Subcutaneous adipose tissue (tissue), 4 donors: ENCODE data around the gene PPP2R2C. TPM values are rescaled to one million over a fixed set of nuclear protein-coding genes. Genes with fewer than 3 reads are reported as not detected.

Experiments
- total RNA-seq, 4 donors: library from RNA; depleted of rRNA; stranded (reverse); fragments of >200 nt; gene quantifications; one replicate each; pipeline ENCODE4 v1.1.0, GENCODE V29; 2016
- TF ChIP-seq, protein P1 (sequence below): fragments of 450-650 bp; IDR thresholded peaks from one replicate; pipeline ENCODE4 v1.5.1; 2016; ENCODE audit warnings: low read depth, mild to moderate bottlenecking, control low read depth, antibody characterized with exemption, moderate library complexity

Gene PPP2R2C
- total RNA-seq, 4 donors from 2014 or later: 0.17 to 2.0 (median 0.49) TPM; not detected in 1

DNA sequence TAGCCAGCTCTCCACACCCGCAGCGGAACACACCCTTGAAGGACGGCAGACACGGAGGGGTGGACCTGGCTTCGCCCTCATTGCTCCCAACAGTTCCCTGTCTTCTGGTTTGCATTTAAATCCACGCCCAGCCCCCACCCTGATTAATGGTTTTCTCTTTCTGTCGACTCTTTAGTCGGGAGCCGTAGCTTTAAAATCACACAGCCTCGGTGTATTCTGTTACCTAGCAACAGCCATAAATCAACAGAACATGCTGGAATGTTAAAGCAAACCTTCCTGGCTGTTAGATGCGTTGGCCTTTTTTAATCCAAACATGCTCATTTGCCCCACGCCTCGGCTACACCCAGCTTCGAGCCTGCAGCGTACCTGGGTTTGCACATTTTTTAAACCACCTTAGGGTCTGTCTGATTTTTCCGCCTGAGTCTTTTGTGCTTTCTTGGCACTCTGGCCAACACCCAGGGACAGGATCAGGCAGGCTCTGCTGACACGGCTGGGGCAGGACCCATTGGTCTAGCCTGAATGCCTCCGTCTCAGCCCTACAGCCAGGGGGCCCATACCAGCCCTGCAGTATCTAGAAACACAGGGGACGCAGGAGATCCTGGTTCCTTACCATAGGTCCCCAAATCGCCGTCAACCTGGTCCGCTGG, 21.4 kb upstream of the PPP2R2C start:
- TF ChIP-seq, protein P1, sequence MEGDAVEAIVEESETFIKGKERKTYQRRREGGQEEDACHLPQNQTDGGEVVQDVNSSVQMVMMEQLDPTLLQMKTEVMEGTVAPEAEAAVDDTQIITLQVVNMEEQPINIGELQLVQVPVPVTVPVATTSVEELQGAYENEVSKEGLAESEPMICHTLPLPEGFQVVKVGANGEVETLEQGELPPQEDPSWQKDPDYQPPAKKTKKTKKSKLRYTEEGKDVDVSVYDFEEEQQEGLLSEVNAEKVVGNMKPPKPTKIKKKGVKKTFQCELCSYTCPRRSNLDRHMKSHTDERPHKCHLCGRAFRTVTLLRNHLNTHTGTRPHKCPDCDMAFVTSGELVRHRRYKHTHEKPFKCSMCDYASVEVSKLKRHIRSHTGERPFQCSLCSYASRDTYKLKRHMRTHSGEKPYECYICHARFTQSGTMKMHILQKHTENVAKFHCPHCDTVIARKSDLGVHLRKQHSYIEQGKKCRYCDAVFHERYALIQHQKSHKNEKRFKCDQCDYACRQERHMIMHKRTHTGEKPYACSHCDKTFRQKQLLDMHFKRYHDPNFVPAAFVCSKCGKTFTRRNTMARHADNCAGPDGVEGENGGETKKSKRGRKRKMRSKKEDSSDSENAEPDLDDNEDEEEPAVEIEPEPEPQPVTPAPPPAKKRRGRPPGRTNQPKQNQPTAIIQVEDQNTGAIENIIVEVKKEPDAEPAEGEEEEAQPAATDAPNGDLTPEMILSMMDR: no peak

DNA sequence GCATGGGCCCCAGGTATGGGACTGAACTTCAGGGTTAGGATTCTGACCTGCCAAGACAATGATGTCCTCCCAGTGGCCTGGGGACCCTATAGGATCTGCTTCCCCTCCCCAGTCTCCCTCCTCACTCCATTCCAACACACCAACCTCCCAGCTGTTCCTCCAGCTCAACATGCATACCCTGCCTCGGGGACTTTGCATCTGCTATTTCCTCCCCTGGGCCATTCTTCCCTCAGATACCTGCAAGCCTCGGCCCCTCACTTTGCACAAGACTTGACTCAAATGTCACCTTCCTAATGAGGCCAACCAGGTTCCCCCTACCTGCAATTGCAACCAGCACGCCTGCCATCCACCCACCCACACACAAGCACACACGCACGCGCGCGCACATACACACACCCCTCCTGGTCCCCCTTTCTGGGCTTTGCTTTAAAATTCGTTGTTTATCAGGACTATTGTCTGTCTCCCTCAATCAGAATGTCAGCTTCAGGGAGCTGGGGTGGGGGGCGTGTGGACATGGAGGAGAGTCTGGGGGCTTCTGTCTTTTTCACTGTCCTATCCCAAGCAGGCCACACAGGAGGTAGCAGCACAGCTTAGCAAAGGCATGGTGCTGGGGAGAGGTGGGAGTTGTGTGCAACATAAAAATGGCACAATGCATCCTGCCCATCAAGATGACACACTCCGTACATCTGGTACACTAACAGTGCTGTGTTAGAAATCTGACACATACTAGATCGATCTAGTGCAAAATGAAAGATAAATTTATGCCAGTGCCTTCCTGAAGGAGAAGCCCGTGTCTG, 20.6 kb upstream of the PPP2R2C start:
- TF ChIP-seq, protein P1: no peak

DNA sequence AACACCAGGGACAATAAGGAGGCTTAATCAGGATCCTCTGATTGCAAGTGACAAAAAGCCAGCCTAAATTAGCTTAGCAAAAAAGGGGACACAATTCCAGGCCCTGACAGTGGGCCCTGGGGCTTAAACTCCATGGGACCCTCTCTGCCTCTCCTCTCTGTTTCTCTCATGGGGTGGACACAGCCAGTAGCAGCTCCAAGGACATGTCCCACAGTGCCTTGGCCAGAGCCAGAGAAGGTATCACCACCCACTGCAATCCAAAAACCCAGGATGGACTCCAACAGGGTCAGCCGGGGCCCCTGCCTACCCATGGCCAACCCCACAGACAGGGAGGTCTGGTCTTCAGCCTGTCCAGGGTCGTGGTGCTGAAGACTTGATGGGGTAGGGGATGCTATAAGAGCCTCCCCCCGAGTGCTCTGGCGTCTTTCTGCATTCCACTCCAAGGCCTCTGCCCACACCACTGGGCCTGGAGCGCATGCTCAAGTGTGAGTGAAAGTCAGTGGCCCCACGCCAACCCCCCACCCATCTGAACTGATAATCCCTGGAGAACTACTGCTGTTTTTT, 19.7 kb upstream of the PPP2R2C start:
- TF ChIP-seq, protein P1: no peak

DNA sequence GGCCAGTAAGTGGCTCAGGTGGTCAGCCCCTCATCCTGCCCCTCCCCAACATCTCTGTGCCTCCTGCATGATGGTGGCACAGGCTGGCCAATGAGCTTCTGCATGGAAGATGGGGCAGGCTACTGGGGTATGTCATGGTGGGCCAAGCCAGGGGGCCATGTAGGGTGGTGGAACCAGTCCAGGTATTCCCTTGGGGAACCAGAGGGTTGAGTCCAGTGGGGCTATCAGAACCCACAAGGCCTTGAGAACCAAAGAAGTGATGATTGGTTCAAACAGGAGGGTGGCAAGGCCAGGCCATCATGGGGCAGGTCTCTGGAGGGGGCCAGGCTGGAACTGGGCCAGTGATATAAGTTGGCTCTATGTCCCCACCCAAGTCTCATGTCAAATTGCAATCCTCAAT, 18.8 kb upstream of the PPP2R2C start:
- TF ChIP-seq, protein P1: no peak

DNA sequence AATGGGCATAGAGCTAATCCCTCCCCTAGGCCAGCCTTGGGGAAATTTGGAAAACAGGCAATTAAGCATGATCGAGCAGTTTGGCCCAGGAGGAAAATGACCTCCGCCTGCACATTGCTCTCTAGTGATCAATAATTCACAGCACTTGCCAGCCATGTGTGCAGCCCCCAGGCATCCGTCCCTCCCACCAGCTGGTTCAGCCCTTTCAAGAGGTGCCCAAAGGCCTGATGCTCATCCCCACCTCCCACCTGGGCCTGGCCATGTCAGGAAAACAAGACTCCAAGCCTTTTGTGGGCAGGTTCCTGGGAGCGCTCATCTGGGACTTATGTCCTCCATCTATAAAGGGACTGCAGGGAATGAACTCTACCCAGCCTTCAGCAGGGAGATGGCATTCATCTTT, 17.5 kb upstream of the PPP2R2C start:
- TF ChIP-seq, protein P1: no peak

DNA sequence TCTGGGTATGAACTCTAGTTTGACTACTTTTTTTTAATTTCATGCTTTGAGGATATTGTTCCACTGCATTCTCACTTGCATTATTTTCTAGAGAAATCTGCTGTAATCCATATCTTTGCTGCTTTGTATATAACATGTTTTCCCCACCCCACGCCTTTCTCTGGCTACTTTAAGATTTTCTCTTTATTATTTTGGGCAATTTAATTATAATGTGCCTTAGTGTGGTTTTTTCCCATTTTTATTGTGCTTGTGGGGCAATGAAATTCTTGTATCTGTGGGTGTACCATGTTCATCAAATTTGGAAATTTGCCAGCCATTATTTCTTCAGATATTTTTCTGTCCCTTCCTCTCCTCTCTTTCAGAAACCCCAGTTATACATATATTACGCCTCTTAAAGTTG, 15.1 kb upstream of the PPP2R2C start:
- TF ChIP-seq, protein P1: no peak

DNA sequence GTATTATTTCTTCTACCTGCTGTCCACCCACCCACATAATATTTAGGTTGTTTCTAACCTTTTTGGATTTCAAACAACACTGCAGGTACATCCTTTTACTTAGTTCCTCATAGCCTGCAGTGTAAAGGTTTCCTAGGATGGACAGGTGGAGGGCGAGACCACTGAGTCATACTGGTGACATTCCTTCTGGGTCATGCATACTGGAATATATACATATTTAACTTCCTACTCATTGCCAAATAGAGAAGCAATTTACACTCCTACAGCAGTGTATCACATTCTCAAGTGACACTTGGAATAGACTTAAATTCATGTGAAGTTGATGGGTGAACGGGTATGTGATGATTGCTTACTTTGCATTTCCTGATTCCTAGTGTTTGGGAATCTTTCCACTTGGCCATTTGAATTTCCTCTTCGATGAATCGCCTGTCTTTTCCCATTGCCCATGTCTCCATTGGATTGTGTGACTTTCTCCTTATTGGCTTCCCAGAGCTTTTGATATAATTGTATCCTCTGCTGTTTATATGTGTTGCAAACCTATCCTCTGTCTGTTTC, 8.2 kb upstream of the PPP2R2C start:
- TF ChIP-seq, protein P1: no peak
